ENCODE data around the gene SDC1. TPM values are rescaled to one million over a fixed set of nuclear protein-coding genes. Genes with fewer than 3 reads are reported as not detected.
"Not testable (repeated sequence)": the region's sequence is repeated elsewhere in the genome, so short reads cannot be mapped to it uniquely, and the experiment has no call there.

The SDC1 gene
- total RNA-seq (2012; rRNA removed) = 3.1 and 3.3 TPM in 2 replicates

- Histone ChIP-seq H3K9me3 (replicated peaks; ENCODE audit: low read length) (no peaks in the 10 kb centered on the region), H3K27me3 (ENCODE audit: control insufficient read depth, insufficient read depth, low read length) (peaks cover 11% of the 10 kb centered on the region)
Measured at GRCh38 chr2:20224716-20225293, at the start of gene SDC1. Gene SDC1 (minus strand): TSS chr2:20225130. CDS start chr2:20224867, 263 bp downstream.

GRCh38 chr2:20273042-20273441, 48.1 kb upstream of the SDC1 start:
- no peaks in the 10 kb centered on the region for H3K4me1 ChIP-seq (ENCODE audit: control insufficient read depth, insufficient read depth, low read length)
- H3K9me3 ChIP-seq (replicated peaks; ENCODE audit: low read length) = no peaks in the 10 kb centered on the region
- no peak overlapping the region for H3K9ac ChIP-seq (ENCODE audit: low read depth, low read length)
- H3K36me3 ChIP-seq (ENCODE audit: insufficient read depth, low read length) = peaks cover 14% of the 10 kb centered on the region
- H3K4me2 ChIP-seq (ENCODE audit: low read length) = no peak overlapping the region
- H3K4me3 ChIP-seq (ENCODE audit: low read length) = no peak overlapping the region
- H3K27me3 ChIP-seq (ENCODE audit: control insufficient read depth, insufficient read depth, low read length) = no peaks in the 10 kb centered on the region

More at GRCh38 chr2:20224716-20225293, at the start of gene SDC1:
- Histone ChIP-seq H3K36me3 (ENCODE audit: insufficient read depth, low read length) (no peaks in the 10 kb centered on the region), H3K4me3 (ENCODE audit: low read length) (peak within 1 kb of the TSS; percentile 72), H3K4me2 (ENCODE audit: low read length) (peak within 1 kb of the TSS; percentile 88), H3K4me1 (ENCODE audit: control insufficient read depth, insufficient read depth, low read length) (peaks cover 17% of the 10 kb centered on the region), H3K9ac (ENCODE audit: low read depth, low read length) (peak within 1 kb of the TSS; percentile 69)

- not testable (repeated sequence) for H3K4me2 ChIP-seq (ENCODE audit: low read length); H3K9ac ChIP-seq (ENCODE audit: low read depth, low read length); H3K9me3 ChIP-seq (replicated peaks; ENCODE audit: low read length); H3K4me1 ChIP-seq (ENCODE audit: control insufficient read depth, insufficient read depth, low read length); H3K27me3 ChIP-seq (ENCODE audit: control insufficient read depth, insufficient read depth, low read length); H3K4me3 ChIP-seq (ENCODE audit: low read length)
- peaks cover 26% of the 10 kb centered on the region for H3K36me3 ChIP-seq (ENCODE audit: insufficient read depth, low read length)
Measured at GRCh38 chr2:20268317-20268716, 43.4 kb upstream of the SDC1 start.

DNA sequence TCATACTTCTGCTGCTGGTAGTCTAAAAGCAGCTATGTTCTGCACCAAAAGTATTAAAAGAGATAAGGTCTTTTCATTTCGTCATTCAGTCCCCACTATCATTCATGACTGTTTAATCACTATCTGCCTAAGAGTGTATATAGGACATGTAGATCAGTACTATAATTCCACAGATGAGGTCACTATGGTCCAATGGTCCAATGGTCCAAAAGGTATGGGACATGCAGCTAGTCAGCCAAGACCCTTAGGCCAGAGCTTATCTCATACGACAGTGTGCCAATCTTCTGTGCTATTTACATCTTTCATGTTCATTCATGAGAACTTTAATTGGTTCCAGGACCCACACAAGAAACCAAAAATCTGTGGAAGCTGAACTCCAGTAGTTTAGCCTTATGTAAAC, 42.6 kb upstream of the SDC1 start:
- Histone ChIP-seq H3K4me2 (ENCODE audit: low read length) (no peak overlapping the region), H3K9me3 (replicated peaks; ENCODE audit: low read length) (no peaks in the 10 kb centered on the region), H3K4me3 (ENCODE audit: low read length) (no peak overlapping the region), H3K9ac (ENCODE audit: low read depth, low read length) (no peak overlapping the region), H3K4me1 (ENCODE audit: control insufficient read depth, insufficient read depth, low read length) (no peaks in the 10 kb centered on the region), H3K27me3 (ENCODE audit: control insufficient read depth, insufficient read depth, low read length) (no peaks in the 10 kb centered on the region), H3K36me3 (ENCODE audit: insufficient read depth, low read length) (peaks cover 31% of the 10 kb centered on the region)

DNA sequence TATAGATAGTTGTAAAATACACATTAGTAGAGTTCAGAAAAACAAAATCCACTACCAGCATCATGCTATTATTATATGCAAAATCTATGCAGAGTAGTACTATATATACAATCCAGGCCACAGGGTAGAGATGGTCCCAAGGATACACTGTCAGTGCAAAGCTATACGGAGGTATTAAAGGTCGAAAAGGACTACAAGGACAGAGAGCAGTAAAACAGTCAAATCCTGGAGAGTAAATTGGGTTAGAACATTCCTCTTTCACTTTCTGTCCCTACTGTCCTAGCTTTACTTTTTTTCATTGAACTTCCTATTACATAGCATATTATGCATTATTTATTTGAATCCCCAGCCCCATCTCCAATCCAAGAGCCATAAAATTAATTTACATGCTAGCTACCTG, 39.7 kb upstream of the SDC1 start:
- no peak overlapping the region for H3K4me3 ChIP-seq (ENCODE audit: low read length)
- no peak overlapping the region for H3K4me2 ChIP-seq (ENCODE audit: low read length)
- no peaks in the 10 kb centered on the region for H3K27me3 ChIP-seq (ENCODE audit: control insufficient read depth, insufficient read depth, low read length)
- H3K36me3 ChIP-seq (ENCODE audit: insufficient read depth, low read length) = peaks cover 49% of the 10 kb centered on the region
- H3K9me3 ChIP-seq (replicated peaks; ENCODE audit: low read length) = no peaks in the 10 kb centered on the region
- no peaks in the 10 kb centered on the region for H3K4me1 ChIP-seq (ENCODE audit: control insufficient read depth, insufficient read depth, low read length)
- no peak overlapping the region for H3K9ac ChIP-seq (ENCODE audit: low read depth, low read length)

DNA sequence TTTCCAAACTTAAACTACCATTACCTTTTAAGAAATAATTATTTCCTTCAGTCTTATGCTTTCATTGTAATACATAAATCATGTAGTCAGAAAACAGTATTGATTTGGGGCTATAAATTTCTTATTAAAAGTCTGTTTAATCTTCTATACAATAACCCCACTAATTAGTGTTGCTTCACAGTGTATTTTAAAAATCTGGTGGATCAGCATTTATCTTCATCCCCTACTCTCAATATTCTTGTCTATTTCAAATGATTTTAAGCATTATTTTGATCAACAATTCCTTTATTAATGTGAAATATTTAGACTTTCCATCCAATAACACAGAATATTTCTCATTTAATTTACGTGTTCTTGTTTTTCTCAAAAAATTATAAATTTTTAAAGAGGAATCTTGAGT, 32.5 kb upstream of the SDC1 start:
- Histone ChIP-seq H3K4me1 (ENCODE audit: control insufficient read depth, insufficient read depth, low read length) (no peaks in the 10 kb centered on the region), H3K36me3 (ENCODE audit: insufficient read depth, low read length) (peaks cover 72% of the 10 kb centered on the region), H3K4me2 (ENCODE audit: low read length) (no peak overlapping the region), H3K9me3 (replicated peaks; ENCODE audit: low read length) (no peaks in the 10 kb centered on the region), H3K4me3 (ENCODE audit: low read length) (no peak overlapping the region), H3K9ac (ENCODE audit: low read depth, low read length) (no peak overlapping the region), H3K27me3 (ENCODE audit: control insufficient read depth, insufficient read depth, low read length) (no peaks in the 10 kb centered on the region)

GRCh38 chr2:20254731-20255130, 29.8 kb upstream of the SDC1 start:
- H3K4me1 ChIP-seq (ENCODE audit: control insufficient read depth, insufficient read depth, low read length) = no peaks in the 10 kb centered on the region
- no peak overlapping the region for H3K4me3 ChIP-seq (ENCODE audit: low read length)
- peaks cover 74% of the 10 kb centered on the region for H3K36me3 ChIP-seq (ENCODE audit: insufficient read depth, low read length)
- no peaks in the 10 kb centered on the region for H3K27me3 ChIP-seq (ENCODE audit: control insufficient read depth, insufficient read depth, low read length)
- no peaks in the 10 kb centered on the region for H3K9me3 ChIP-seq (replicated peaks; ENCODE audit: low read length)
- H3K4me2 ChIP-seq (ENCODE audit: low read length) = no peak overlapping the region
- no peak overlapping the region for H3K9ac ChIP-seq (ENCODE audit: low read depth, low read length)

GRCh38 chr2:20250436-20250835, 25.5 kb upstream of the SDC1 start:
- Histone ChIP-seq H3K9ac (ENCODE audit: low read depth, low read length) (no peak overlapping the region), H3K9me3 (replicated peaks; ENCODE audit: low read length) (no peaks in the 10 kb centered on the region), H3K4me2 (ENCODE audit: low read length) (no peak overlapping the region), H3K36me3 (ENCODE audit: insufficient read depth, low read length) (peaks cover 82% of the 10 kb centered on the region), H3K27me3 (ENCODE audit: control insufficient read depth, insufficient read depth, low read length) (no peaks in the 10 kb centered on the region), H3K4me3 (ENCODE audit: low read length) (no peak overlapping the region), H3K4me1 (ENCODE audit: control insufficient read depth, insufficient read depth, low read length) (no peaks in the 10 kb centered on the region)

GRCh38 chr2:20249170-20249569, 24.2 kb upstream of the SDC1 start:
- H3K9me3 ChIP-seq (replicated peaks; ENCODE audit: low read length) = no peaks in the 10 kb centered on the region
- H3K4me1 ChIP-seq (ENCODE audit: control insufficient read depth, insufficient read depth, low read length) = no peaks in the 10 kb centered on the region
- no peak overlapping the region for H3K4me3 ChIP-seq (ENCODE audit: low read length)
- no peak overlapping the region for H3K4me2 ChIP-seq (ENCODE audit: low read length)
- peaks cover 70% of the 10 kb centered on the region for H3K36me3 ChIP-seq (ENCODE audit: insufficient read depth, low read length)
- no peak overlapping the region for H3K9ac ChIP-seq (ENCODE audit: low read depth, low read length)
- no peaks in the 10 kb centered on the region for H3K27me3 ChIP-seq (ENCODE audit: control insufficient read depth, insufficient read depth, low read length)

- H3K9ac ChIP-seq (ENCODE audit: low read depth, low read length) = no peak overlapping the region
- no peak overlapping the region for H3K4me3 ChIP-seq (ENCODE audit: low read length)
- no peaks in the 10 kb centered on the region for H3K27me3 ChIP-seq (ENCODE audit: control insufficient read depth, insufficient read depth, low read length)
- peaks cover 51% of the 10 kb centered on the region for H3K36me3 ChIP-seq (ENCODE audit: insufficient read depth, low read length)
- no peak overlapping the region for H3K4me2 ChIP-seq (ENCODE audit: low read length)
- no peaks in the 10 kb centered on the region for H3K9me3 ChIP-seq (replicated peaks; ENCODE audit: low read length)
- no peaks in the 10 kb centered on the region for H3K4me1 ChIP-seq (ENCODE audit: control insufficient read depth, insufficient read depth, low read length)
Measured at GRCh38 chr2:20247084-20247483, 22.2 kb upstream of the SDC1 start.

GRCh38 chr2:20243637-20244036, 18.7 kb upstream of the SDC1 start:
- H3K36me3 ChIP-seq (ENCODE audit: insufficient read depth, low read length) = peaks cover 19% of the 10 kb centered on the region
- H3K9ac ChIP-seq (ENCODE audit: low read depth, low read length); H3K27me3 ChIP-seq (ENCODE audit: control insufficient read depth, insufficient read depth, low read length); H3K4me3 ChIP-seq (ENCODE audit: low read length); H3K4me1 ChIP-seq (ENCODE audit: control insufficient read depth, insufficient read depth, low read length); H3K4me2 ChIP-seq (ENCODE audit: low read length); H3K9me3 ChIP-seq (replicated peaks; ENCODE audit: low read length): not testable (repeated sequence)

GRCh38 chr2:20242727-20243377, 17.9 kb upstream of the SDC1 start:
- Histone ChIP-seq H3K9me3 (replicated peaks; ENCODE audit: low read length) (peaks cover 2% of the 10 kb centered on the region), H3K27me3 (ENCODE audit: control insufficient read depth, insufficient read depth, low read length) (peaks cover 2% of the 10 kb centered on the region), H3K4me2 (ENCODE audit: low read length) (no peak overlapping the region), H3K4me1 (ENCODE audit: control insufficient read depth, insufficient read depth, low read length) (no peaks in the 10 kb centered on the region), H3K36me3 (ENCODE audit: insufficient read depth, low read length) (peaks cover 12% of the 10 kb centered on the region), H3K9ac (ENCODE audit: low read depth, low read length) (no peak overlapping the region), H3K4me3 (ENCODE audit: low read length) (no peak overlapping the region)

Measured in skeletal muscle satellite cell (primary cell).